Measurements from ENCODE around the gene KIAA0319L.
"Not testable (repeated sequence)": the region's sequence is repeated elsewhere in the genome, so short reads cannot be mapped to it uniquely, and the experiment has no call there.

DNA sequence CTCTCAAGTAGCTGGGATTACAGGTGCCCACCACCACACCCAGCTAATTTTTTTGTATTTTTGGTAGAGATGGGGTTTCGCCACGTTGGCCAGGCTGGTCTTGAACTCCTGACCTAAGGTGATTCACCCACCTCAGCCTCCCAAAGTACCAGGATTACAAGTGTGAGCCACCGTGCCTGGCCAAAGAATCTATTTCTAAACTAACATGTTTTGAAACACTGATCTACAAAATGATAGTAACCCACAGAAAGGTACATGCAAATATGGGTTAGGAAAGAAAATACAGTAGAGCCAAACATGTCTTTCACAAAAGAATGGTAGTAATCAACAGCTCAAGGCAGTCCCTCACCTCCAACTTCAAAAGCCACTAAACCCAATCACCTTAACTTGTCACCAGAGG lies 84.0 kb downstream of the KIAA0319L start:
- TF ChIP-seq POLR2A (IDR thresholded peaks at IDR 0.05; ENCODE audit: low read length); GATA1 (IDR thresholded peaks at IDR 0.05; ENCODE audit: low read depth, low read length): not testable (repeated sequence)

Measured in erythroblast (primary cell).